H1 (cell line): ENCODE data around the gene CCDC13. TPM values are rescaled to one million over a fixed set of nuclear protein-coding genes. Genes with fewer than 3 reads are reported as not detected.

ENCODE experiments used
- BRCA1 ChIP-seq: IDR thresholded peaks from 2 replicates; pipeline ENCODE4 v1.6.1; 2012; ENCODE audit warnings: low read depth, low read length, improper control_type of control experiment
- CEBPB ChIP-seq: IDR thresholded peaks from 2 replicates; pipeline ENCODE4 v1.6.1; 2012; ENCODE audit warnings: low read depth, low read length
- TCF12 ChIP-seq: IDR thresholded peaks from 2 replicates; pipeline ENCODE4 v1.6.1; 2011; ENCODE audit warnings: low read depth, mild to moderate bottlenecking, low read length
- polyA plus RNA-seq, 7 experiments: library from polyadenylated mRNA; depleted of rRNA in 3 of 7; stranded (reverse) in 5 of 7; unstranded in 2 of 7; fragments of >200 nt in 5 of 7; fragments of 200-250 nt in 2 of 7; gene quantifications; 1 replicate in 5 of 7; 2 replicates in 1 of 7; 4 replicates in 1 of 7; pipeline versions ENCODE4 v1.2.1 to v1.2.3, GENCODE V29; 2011 to 2013; ENCODE audit warnings: missing spikeins in 2 of 7, mixed read lengths in 2 of 7
- total RNA-seq: library from RNA; stranded (reverse); fragmentation: NEBNext Ultra II Directional; extraction: Animal tissue kit (Norgen Biotek cat#: 25700); gene quantifications from 2 replicates; pipeline ENCODE4 v1.2.1, GENCODE V29; 2021
- TF ChIP-seq, protein P1 (sequence below): IDR thresholded peaks from 2 replicates; pipeline ENCODE4 v1.6.1; 2012; ENCODE audit warnings: low read length, inconsistent platforms
- TF ChIP-seq, protein P2 (sequence below): IDR thresholded peaks from 2 replicates; pipeline ENCODE4 v1.6.1; 2012; ENCODE audit warnings: inconsistent platforms

The CCDC13 gene
- total and polyA plus RNA-seq, 2 of the 8 experiments (the other 6 are each of a cell fraction or from before 2014, with no cell fraction given), result 0.06 TPM; not detected in 1

DNA sequence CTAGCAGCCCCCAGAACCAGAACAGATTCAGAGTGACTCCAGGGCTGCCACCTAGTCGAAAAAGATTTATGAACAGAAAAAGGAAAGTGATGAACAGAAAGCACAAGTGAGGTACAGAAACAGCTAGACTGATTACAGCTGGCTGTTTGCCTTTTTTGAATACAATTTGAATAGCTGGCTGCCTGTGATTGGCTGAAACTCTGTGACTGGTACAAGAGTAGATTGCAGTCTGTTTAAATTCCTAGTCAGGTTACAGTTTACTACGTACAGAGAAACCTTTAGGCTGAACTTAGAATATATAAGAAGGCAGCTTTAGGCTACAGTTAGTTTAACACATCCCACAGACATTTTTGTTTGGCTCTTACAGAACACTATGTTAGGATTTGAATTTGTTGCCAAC lies 10.0 kb downstream of the CCDC13 start (continued):
- TF ChIP-seq, protein P1, sequence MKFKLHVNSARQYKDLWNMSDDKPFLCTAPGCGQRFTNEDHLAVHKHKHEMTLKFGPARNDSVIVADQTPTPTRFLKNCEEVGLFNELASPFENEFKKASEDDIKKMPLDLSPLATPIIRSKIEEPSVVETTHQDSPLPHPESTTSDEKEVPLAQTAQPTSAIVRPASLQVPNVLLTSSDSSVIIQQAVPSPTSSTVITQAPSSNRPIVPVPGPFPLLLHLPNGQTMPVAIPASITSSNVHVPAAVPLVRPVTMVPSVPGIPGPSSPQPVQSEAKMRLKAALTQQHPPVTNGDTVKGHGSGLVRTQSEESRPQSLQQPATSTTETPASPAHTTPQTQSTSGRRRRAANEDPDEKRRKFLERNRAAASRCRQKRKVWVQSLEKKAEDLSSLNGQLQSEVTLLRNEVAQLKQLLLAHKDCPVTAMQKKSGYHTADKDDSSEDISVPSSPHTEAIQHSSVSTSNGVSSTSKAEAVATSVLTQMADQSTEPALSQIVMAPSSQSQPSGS, result no peak
- TF ChIP-seq BRCA1 (no peak), TCF12 (no peak), CEBPB (no peak)
- TF ChIP-seq, protein P2, sequence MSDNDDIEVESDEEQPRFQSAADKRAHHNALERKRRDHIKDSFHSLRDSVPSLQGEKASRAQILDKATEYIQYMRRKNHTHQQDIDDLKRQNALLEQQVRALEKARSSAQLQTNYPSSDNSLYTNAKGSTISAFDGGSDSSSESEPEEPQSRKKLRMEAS, result no peak
